IMR-90 (cell line): ENCODE data around the gene IST1.

Source experiments
- BHLHE40 ChIP-seq: fragments of 150-350 bp; IDR thresholded peaks from 2 replicates; pipeline ENCODE4 v1.6.1; 2016; ENCODE audit warnings: mild to moderate bottlenecking, low read depth, low read length
- CEBPB ChIP-seq: IDR thresholded peaks from 2 replicates; pipeline ENCODE4 v1.6.1; 2012; ENCODE audit warnings: low read depth, low read length, improper control_type of control experiment
- FOS ChIP-seq: fragments of 150-350 bp; IDR thresholded peaks from 2 replicates; pipeline ENCODE4 v1.6.1; 2016; ENCODE audit warnings: low read depth, low read length
- MAZ ChIP-seq: IDR thresholded peaks from 2 replicates; pipeline ENCODE4 v1.6.1; 2012; ENCODE audit warnings: low read depth, mild to moderate bottlenecking, low read length, improper control_type of control experiment, moderate library complexity, borderline replicate concordance
- MXI1 ChIP-seq: IDR thresholded peaks from 2 replicates; pipeline ENCODE4 v1.6.1; 2012; ENCODE audit warnings: low read depth, mild to moderate bottlenecking, low read length, moderate library complexity, borderline replicate concordance
- POLR2A ChIP-seq: IDR thresholded peaks from 2 replicates; pipeline ENCODE4 v1.6.1; 2012; ENCODE audit warnings: mild to moderate bottlenecking, low read depth, low read length
- RCOR1 ChIP-seq: IDR thresholded peaks from 2 replicates; pipeline ENCODE4 v1.6.1; 2012; ENCODE audit warnings: mild to moderate bottlenecking, low read length, improper control_type of control experiment; ENCODE audit not compliant: insufficient replicate concordance
- RFX5 ChIP-seq: IDR thresholded peaks from 2 replicates; pipeline ENCODE4 v1.8.0; 2012; ENCODE audit warnings: low read depth, mild to moderate bottlenecking, low read length, moderate library complexity
- SMC3 ChIP-seq: fragments of 150-350 bp; IDR thresholded peaks from 2 replicates; pipeline ENCODE4 v1.6.1; 2016; ENCODE audit warnings: low read depth, mild to moderate bottlenecking, antibody characterized with exemption, low read length, moderate library complexity
- TF ChIP-seq, protein P1 (sequence below): conservative IDR thresholded peaks from 2 replicates; pipeline ENCODE4 v1.5.1; 2012; ENCODE audit warnings: mild to moderate bottlenecking, low read depth, low read length, improper control_type of control experiment
- TF ChIP-seq, protein P2 (sequence below): fragments of 150-350 bp; IDR thresholded peaks from 2 replicates; pipeline ENCODE4 v1.6.1; 2017; ENCODE audit warnings: mild to moderate bottlenecking, antibody characterized with exemption, low read length, low read depth
- TF ChIP-seq, protein P3 (sequence below): fragments of 150-350 bp; IDR thresholded peaks from 2 replicates; pipeline ENCODE4 v1.6.1; 2016; ENCODE audit warnings: low read depth, mild to moderate bottlenecking, low read length, moderate library complexity, borderline replicate concordance

DNA sequence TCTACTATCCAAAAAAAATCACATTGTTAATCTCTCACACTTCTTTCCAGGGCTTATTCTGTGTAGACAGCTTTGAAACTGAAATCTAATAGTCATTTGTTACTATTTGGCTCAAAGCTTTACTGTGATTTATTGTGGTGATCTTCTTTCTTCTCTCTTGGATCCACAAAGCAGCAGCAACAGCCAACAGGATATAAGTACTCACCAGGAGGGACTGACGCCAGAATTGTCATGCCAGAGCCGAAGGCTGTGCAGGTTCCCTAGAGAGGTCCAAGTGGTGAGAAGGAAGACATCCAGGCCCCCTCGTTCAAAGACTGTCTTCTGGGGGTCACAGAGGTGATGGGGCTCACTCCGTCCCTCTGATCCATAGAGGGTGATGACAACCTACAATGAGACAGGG is 71.6 kb downstream of the IST1 start:
- TF ChIP-seq, protein P1, sequence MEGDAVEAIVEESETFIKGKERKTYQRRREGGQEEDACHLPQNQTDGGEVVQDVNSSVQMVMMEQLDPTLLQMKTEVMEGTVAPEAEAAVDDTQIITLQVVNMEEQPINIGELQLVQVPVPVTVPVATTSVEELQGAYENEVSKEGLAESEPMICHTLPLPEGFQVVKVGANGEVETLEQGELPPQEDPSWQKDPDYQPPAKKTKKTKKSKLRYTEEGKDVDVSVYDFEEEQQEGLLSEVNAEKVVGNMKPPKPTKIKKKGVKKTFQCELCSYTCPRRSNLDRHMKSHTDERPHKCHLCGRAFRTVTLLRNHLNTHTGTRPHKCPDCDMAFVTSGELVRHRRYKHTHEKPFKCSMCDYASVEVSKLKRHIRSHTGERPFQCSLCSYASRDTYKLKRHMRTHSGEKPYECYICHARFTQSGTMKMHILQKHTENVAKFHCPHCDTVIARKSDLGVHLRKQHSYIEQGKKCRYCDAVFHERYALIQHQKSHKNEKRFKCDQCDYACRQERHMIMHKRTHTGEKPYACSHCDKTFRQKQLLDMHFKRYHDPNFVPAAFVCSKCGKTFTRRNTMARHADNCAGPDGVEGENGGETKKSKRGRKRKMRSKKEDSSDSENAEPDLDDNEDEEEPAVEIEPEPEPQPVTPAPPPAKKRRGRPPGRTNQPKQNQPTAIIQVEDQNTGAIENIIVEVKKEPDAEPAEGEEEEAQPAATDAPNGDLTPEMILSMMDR, result no peak
- no peak for TF ChIP-seq RFX5
- no peak for TF ChIP-seq POLR2A
- TF ChIP-seq FOS, result no peak
- no peak for TF ChIP-seq SMC3
- TF ChIP-seq CEBPB, result no peak
- no peak for TF ChIP-seq BHLHE40
- no peak for TF ChIP-seq RCOR1
- no peak for TF ChIP-seq MXI1
- TF ChIP-seq, protein P2, sequence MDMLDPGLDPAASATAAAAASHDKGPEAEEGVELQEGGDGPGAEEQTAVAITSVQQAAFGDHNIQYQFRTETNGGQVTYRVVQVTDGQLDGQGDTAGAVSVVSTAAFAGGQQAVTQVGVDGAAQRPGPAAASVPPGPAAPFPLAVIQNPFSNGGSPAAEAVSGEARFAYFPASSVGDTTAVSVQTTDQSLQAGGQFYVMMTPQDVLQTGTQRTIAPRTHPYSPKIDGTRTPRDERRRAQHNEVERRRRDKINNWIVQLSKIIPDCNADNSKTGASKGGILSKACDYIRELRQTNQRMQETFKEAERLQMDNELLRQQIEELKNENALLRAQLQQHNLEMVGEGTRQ, result no peak
- TF ChIP-seq, protein P3, sequence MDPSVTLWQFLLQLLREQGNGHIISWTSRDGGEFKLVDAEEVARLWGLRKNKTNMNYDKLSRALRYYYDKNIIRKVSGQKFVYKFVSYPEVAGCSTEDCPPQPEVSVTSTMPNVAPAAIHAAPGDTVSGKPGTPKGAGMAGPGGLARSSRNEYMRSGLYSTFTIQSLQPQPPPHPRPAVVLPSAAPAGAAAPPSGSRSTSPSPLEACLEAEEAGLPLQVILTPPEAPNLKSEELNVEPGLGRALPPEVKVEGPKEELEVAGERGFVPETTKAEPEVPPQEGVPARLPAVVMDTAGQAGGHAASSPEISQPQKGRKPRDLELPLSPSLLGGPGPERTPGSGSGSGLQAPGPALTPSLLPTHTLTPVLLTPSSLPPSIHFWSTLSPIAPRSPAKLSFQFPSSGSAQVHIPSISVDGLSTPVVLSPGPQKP, result no peak
- no peak for TF ChIP-seq MAZ
